GM21515 (cell line): ENCODE measurements around the gene ALG6.
"Not testable (repeated sequence)": the region's sequence is repeated elsewhere in the genome, so short reads cannot be mapped to it uniquely, and the experiment has no call there.

Source experiments
- ATAC-seq: cut with Tn5 transposase; IDR thresholded peaks from one replicate; pipeline ENCODE4 v1.9.1; 2021; ENCODE audit not compliant: unreplicated experiment

The ALG6 gene

DNA sequence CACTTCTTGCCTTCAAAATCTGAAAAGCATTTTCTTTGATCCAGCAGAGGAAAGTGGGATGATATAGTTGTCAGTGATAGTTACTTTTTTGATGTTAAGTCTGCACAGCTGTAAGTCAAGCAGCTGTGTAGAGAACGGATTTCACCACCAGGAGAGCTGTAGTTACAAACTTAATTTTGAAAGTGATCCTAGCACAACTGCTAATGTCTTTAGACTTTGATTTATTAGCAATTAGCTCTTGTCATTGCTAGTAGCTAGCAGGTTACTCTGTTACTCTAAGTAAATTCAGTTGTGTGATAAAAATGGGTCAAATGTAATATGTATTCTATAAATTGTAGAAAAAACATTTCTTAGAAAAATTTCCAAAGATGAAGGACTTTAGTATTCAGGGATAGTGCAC, 46.0 kb downstream of the ALG6 start:
- no peak for ATAC-seq

- no peak for ATAC-seq
Observed at GRCh38 chr1:63414691-63415365, 47.4 kb downstream of the ALG6 start.

- no peak for ATAC-seq
Observed at GRCh38 chr1:63418101-63418500, 50.7 kb downstream of the ALG6 start.

- ATAC-seq: not testable (repeated sequence)
Observed at GRCh38 chr1:63420746-63421145, 53.3 kb downstream of the ALG6 start.

GRCh38 chr1:63423649-63424048, 56.2 kb downstream of the ALG6 start:
- ATAC-seq: no peak

DNA sequence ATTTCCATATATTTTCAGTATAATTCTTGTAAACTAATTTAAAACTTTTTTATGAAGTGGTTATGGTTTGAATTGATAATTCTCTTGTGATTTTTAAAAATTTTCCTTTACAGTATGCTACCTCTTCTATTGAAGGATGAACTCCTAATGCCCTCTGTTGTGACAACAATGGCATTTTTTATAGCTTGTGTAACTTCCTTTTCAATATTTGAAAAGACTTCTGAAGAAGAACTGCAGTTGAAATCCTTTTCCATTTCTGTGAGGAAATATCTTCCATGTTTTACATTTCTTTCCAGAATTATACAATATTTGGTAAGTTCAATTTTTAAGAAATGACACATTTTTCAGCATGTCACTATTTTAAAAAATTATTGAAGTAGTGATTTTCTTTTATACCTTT, 61.4 kb downstream of the ALG6 start:
- no peak for ATAC-seq

GRCh38 chr1:63429281-63429680, 61.9 kb downstream of the ALG6 start:
- no peak for ATAC-seq

DNA sequence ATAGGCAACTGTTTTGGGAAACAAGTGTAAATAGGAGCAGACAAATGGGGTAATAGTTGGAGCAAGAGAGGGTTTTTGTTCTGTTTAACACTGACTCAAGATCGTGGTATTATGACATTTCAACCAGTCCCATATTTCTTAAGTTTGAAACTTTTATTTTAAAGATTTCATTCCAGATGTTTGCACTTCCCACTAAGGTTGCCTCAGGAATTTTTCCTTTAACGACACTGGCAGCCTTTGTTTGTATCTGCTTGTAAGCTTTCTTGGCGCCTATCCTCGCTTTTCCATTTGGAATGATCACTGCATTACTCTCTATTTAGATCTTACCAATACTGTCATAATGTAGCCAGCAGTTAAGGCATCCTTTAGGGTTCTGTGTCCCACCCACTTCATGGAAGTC, 67.7 kb downstream of the ALG6 start:
- ATAC-seq: no peak

DNA sequence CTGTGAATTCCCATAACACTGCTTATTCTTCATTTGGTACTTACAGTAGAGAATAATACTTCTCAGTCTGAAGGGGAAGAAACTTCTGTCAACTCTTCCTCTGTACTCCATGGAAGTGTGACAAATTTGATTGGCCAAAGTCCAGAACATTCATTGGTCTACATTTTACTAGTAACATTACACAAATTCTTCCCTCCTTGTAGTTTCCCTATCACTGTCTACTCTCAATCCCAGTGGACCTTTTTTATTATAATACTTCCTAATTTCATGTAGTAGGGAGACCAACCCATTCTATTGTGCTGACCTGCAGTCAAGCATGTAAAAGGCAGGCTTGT, 74.7 kb downstream of the ALG6 start:
- ATAC-seq: no peak

GRCh38 chr1:63448731-63449246, 81.4 kb downstream of the ALG6 start:
- ATAC-seq: no peak

- no peak for ATAC-seq
Observed at GRCh38 chr1:63450416-63450815, 83.0 kb downstream of the ALG6 start.

DNA sequence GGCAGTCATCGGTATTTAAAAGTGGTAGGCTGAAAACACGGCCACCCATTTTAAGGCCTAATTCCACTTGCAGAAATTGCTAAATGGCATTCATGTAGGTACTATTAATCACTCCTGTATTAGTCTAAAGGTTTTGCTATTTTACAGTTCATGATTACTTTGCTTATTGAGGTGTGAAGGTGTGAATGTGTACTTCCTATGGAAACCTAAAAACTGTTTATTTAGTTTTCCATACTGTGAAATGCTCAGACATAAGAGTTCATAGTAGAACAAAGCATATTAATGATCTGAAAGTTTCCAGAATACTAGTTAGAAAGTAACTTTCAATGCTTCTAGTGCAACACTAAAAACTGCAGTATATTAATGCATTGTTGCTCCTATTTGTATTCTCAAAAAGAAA, 85.8 kb downstream of the ALG6 start:
- ATAC-seq: no peak

DNA sequence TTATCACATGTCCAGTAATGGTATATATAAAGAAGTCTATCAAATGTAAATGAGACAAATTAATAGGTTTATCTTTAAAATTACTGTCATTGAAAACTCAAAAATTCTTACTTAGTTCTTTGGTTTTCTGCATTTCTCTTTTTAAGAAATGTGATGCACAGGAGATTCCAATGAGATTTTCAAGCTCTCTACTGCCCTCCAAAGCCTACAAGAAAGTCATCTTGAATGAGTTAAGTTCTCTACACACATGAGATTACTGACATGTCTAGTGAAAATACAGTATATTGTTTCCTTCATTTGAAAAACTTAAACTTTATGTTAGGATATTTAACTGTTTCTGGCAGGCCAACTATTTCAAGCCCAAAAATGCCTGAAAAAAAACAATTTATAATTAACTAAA, 86.8 kb downstream of the ALG6 start:
- ATAC-seq: no peak

- ATAC-seq: no peak
Observed at GRCh38 chr1:63458750-63459149, 91.3 kb downstream of the ALG6 start.

DNA sequence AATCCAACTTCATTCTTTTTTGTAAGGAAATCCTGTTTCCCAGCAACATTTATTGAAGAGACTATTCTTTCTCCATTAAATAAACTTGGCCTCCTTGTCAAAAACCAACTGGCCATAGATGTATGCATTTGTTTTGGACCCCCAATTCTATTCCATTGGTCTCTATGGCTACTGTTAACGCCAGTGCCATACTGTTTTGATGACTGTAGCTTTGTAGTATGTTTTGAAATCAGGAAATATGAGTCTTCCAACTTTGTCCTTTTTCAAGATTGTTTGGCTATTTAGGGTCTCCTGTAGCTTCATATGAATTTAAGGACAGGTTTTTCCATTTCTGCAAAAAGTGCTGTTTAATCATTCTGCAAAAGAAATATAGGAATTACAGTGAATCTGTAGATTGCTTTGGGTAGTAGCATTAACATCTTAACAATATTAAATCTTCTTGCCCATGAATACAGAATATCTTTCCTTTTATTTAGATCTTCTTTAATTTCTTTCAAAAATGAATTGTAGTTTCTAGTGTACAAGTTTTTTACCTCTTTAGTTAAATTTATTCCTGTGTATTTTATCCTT, 94.3 kb downstream of the ALG6 start:
- ATAC-seq: no peak

- no peak for ATAC-seq
Observed at GRCh38 chr1:63463248-63463647, 95.8 kb downstream of the ALG6 start.

- ATAC-seq: no peak
Observed at GRCh38 chr1:63466181-63466580, 98.8 kb downstream of the ALG6 start.

- ATAC-seq: no peak
Observed at GRCh38 chr1:63466759-63467158, 99.3 kb downstream of the ALG6 start.

DNA sequence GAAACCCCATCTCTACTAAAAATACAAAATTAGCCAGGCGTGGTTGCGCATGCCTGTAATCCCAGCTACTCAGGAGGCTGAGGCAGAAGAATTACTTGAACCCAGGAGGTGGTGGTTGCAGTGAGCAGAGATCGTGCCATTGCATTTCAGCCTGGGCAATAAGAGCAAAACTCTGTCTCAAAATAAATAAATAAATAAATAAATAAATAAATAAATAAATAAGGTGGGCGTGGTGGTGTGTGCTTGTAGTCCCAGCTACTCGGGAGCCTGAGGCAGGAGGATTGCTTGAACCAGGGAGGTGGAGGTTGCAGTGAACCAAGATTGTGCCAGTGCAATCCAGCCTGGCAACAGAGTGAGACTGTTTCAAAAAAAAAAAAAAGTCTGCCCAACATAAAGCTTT, 101.3 kb downstream of the ALG6 start:
- ATAC-seq: not testable (repeated sequence)

DNA sequence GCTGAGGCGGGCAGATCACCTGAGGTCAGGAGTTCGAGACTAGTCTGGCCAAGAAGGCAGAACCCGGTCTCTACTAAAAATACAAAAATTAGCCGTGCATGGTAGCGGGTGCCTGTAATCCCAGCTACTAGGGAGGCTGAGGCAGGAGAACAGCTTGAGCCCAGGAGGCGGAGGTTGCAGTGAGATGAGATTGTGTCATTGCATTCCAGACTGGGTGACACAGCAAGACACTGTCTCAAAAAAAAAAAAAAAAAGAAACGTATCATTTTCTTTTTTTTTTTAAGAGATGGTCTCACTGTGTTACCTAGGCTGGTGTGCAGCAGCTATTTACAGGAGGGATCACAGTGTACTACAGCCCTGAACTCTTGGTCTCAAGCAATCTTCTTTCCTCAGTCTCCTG, 108.3 kb downstream of the ALG6 start:
- no peak for ATAC-seq

DNA sequence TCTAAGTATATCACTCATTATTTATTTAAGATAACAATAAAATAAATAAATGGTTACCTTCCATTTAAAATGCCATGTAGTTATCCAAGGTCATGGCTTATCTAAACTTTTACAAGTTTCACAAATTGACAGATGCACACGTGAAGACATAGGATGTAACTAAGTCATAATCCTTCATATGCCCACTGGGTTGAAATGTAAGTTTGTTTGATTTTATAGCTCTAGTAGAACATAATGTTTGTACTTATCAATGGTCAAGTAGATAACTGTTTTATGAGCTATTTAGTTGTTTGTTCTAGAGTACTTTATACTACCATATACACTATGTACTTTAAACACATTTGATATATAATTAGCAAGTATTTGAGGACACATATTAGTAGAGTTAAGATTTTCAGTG, 112.6 kb downstream of the ALG6 start:
- no peak for ATAC-seq

DNA sequence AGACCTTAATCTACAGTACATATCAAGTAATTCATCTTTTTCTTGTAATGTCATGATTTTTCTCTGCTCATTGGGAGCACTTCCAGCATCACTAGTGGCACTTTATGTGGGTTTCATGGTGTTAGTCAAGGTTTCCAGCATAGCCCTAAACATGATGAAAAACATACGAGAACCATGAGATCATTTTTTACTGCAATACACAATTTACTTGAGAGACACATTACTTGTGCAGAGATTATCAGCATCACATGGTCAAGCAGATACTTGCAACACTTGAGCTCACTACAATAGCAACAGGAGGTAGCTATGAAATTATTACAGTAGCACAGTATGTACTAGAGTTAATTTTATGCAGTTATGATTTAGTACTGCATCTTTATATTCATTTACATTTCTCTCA, 119.2 kb downstream of the ALG6 start:
- no peak for ATAC-seq
